Lower leg skin (tissue), 3 donors: ENCODE results near the gene LGALS9.

Experiments used
- CTCF ChIP-seq, 3 donors: fragments of 450-650 bp; IDR thresholded peaks; one replicate each; pipeline ENCODE4 v1.5.1; 2016; ENCODE audit warnings: antibody characterized with exemption in 3 of 3, mild to moderate bottlenecking in 3 of 3, moderate library complexity in 2 of 3
- POLR2A ChIP-seq, 2 donors: fragments of 450-650 bp; IDR thresholded peaks; one replicate each; pipeline ENCODE4 v1.6.1; 2016 to 2017; ENCODE audit warnings: antibody characterized with exemption in 2 of 2, mild to moderate bottlenecking in 1 of 2, moderate library complexity in 1 of 2

- TF ChIP-seq CTCF (IDR thresholded peaks at IDR 0.05) (no peak), POLR2A (IDR thresholded peaks at IDR 0.05) (no peak)
Observed at GRCh38 chr17:27601975-27602302, 29.0 kb upstream of the LGALS9 start.
